B cell (primary cell): ENCODE data around the gene ANKRD52. TPM values are rescaled to one million over a fixed set of nuclear protein-coding genes. Genes with fewer than 3 reads are reported as not detected.

Source experiments
- ATAC-seq: fragments of 200-7000 bp; cut with Tn5 transposase; one replicate; pipeline ENCODE4 v1.10.0; 2021; ENCODE audit warnings: low read depth, mild to moderate bottlenecking, moderate number of reproducible peaks, moderate library complexity
- CTCF ChIA-PET: fragments of 350-600 bp; sonication (Branson Sonifier 250); formaldehyde crosslinking; loops from one replicate; lab custom pipeline; 2021; ENCODE audit warnings: antibody characterized with exemption, inconsistent platforms; lab: Charles Lee
- POLR2A ChIA-PET: fragments of 350-600 bp; sonication (Branson Sonifier 250); formaldehyde crosslinking; loops from one replicate; lab custom pipeline; 2021; ENCODE audit warnings: antibody characterized with exemption; lab: Charles Lee
- DNase-seq: peaks from one replicate; pipeline ENCODE4 v3.0.0; 2013
- H2AFZ ChIP-seq: 2 replicates; pipeline ENCODE4 v1.6.1; 2012; ENCODE audit warnings: mild to moderate bottlenecking, low read depth, low read length; ENCODE audit not compliant: insufficient read depth, poor library complexity, severe bottlenecking
- H3K27ac ChIP-seq, 2 donors: 1 replicate in 1 of 2; 2 replicates in 1 of 2; pipeline ENCODE4 v1.5.1; 2012 to 2013; ENCODE audit warnings: low read length in 2 of 2, mild to moderate bottlenecking in 2 of 2, moderate library complexity in 1 of 2
- H3K27me3 ChIP-seq, 4 experiments: fragments of 200-600 bp in 1 of 4; sonication (generic) in 1 of 4; replicated peaks in 1 of 4; 1 replicate in 2 of 4; 2 replicates in 2 of 4; pipeline versions ENCODE4 v1.6.1 to v1.7.0; 2013 to 2016; ENCODE audit warnings: low read length in 3 of 4, mild to moderate bottlenecking in 2 of 4, mixed read lengths in 1 of 4, moderate library complexity in 1 of 4; ENCODE audit not compliant: insufficient read depth in 4 of 4, control insufficient read depth in 3 of 4; ENCODE audit errors: control extremely low read depth in 1 of 4
- H3K36me3 ChIP-seq, 2 experiments: replicated peaks in 1 of 2; 1 replicate in 1 of 2; 2 replicates in 1 of 2; pipeline versions ENCODE4 v1.6.1 to v1.7.1; 2013; ENCODE audit warnings: low read length in 1 of 2; ENCODE audit not compliant: insufficient read depth in 2 of 2, control insufficient read depth in 1 of 2; ENCODE audit errors: control extremely low read depth in 1 of 2, extremely low read depth in 1 of 2
- H3K4me1 ChIP-seq, 2 donors: fragments of 200-600 bp in 1 of 2; sonication (generic) in 1 of 2; 1 replicate in 1 of 2; 2 replicates in 1 of 2; pipeline versions ENCODE4 v1.5.1 to v1.6.1; 2013 to 2017; ENCODE audit warnings: low read length in 2 of 2; ENCODE audit not compliant: control insufficient read depth in 2 of 2, insufficient read depth in 2 of 2
- H3K4me2 ChIP-seq: replicated peaks from 2 replicates; pipeline ENCODE3; 2012; ENCODE audit warnings: mild to moderate bottlenecking, low read depth, low read length; ENCODE audit not compliant: poor library complexity, severe bottlenecking
- H3K4me3 ChIP-seq, 5 experiments: fragments of 200-600 bp in 1 of 5; sonication (generic) in 1 of 5; 1 replicate in 3 of 5; 2 replicates in 2 of 5; pipeline versions ENCODE4 v1.5.1 to v1.7.0; 2011 to 2016; ENCODE audit warnings: low read length in 4 of 5, mild to moderate bottlenecking in 4 of 5, low read depth in 2 of 5, control low read depth in 1 of 5, moderate library complexity in 1 of 5; ENCODE audit not compliant: insufficient read depth in 1 of 5; ENCODE audit errors: control extremely low read depth in 1 of 5, extremely low read depth in 1 of 5
- H3K79me2 ChIP-seq: fragments of 200-600 bp; sonication (generic); one replicate; pipeline ENCODE4 v1.6.0; 2016; ENCODE audit warnings: low read length; ENCODE audit not compliant: control insufficient read depth, insufficient read depth
- H3K9ac ChIP-seq: fragments of 200-600 bp; sonication (generic); 2 replicates; pipeline ENCODE4 v1.6.1; 2017; ENCODE audit warnings: mild to moderate bottlenecking, low read length, moderate library complexity
- H3K9me3 ChIP-seq, 3 donors: one replicate each; pipeline versions ENCODE4 v1.6.1 to v1.7.1; 2013; ENCODE audit warnings: low read length in 2 of 3; ENCODE audit not compliant: control insufficient read depth in 2 of 3, insufficient read depth in 1 of 3; ENCODE audit errors: control extremely low read depth in 1 of 3
- H4K20me1 ChIP-seq: 2 replicates; pipeline ENCODE4 v1.6.0; 2012; ENCODE audit warnings: mild to moderate bottlenecking, low read length; ENCODE audit not compliant: insufficient read depth, control insufficient read depth, poor library complexity, severe bottlenecking
- H3K27ac Mint-ChIP-seq: one replicate; pipeline ENCODE4 v1.8.0; 2021; ENCODE audit warnings: mixed read lengths
- H3K27me3 Mint-ChIP-seq: one replicate; pipeline ENCODE4 v1.8.0; 2021; ENCODE audit warnings: mixed read lengths
- H3K4me1 Mint-ChIP-seq: one replicate; pipeline ENCODE4 v1.8.0; 2021; ENCODE audit warnings: mixed read lengths
- H3K4me3 Mint-ChIP-seq: one replicate; pipeline ENCODE4 v1.8.0; 2021; ENCODE audit warnings: mixed read lengths
- H3K9me3 Mint-ChIP-seq: one replicate; pipeline ENCODE4 v1.8.0; 2022; ENCODE audit warnings: mixed read lengths; ENCODE audit not compliant: insufficient read depth
- CTCF ChIP-seq: fragments of 200-600 bp; IDR thresholded peaks from one replicate; pipeline ENCODE4 v1.8.0; 2022; ENCODE audit warnings: antibody characterized with exemption, mild to moderate bottlenecking
- EZH2 ChIP-seq: IDR thresholded peaks from 2 replicates; pipeline ENCODE4 v1.6.1; 2012; ENCODE audit warnings: borderline replicate concordance, low read depth, mild to moderate bottlenecking, moderate library complexity, low read length; ENCODE audit not compliant: insufficient read depth, poor library complexity, severe bottlenecking
- WGBS: methylation state at CpG from one replicate; pipeline ENCODE4 v1.1.5; 2013; ENCODE audit warnings: missing lambda C conversion rate; ENCODE audit not compliant: insufficient coverage; 5-methylcytosine and 5-hydroxymethylcytosine counted together
- intact Hi-C: fragments of 100-400 bp; cut with micrococcal nuclease; formaldehyde crosslinking; loops from one replicate; pipeline ENCODE4 v1.10.0; 2022
- polyA plus RNA-seq: library from polyadenylated mRNA; depleted of rRNA; stranded (reverse); fragments of >200 nt; gene quantifications from 2 replicates; pipeline ENCODE4 v1.2.3, GENCODE V29; 2012
- total RNA-seq, 2 donors: library from RNA; stranded (reverse); fragments of 120-200 nt in 1 of 2; gene quantifications; 1 replicate in 1 of 2; 2 replicates in 1 of 2; pipeline versions ENCODE4 v1.2.3 to v1.2.4, GENCODE V29; 2013 to 2022

The ANKRD52 gene
- total and polyA plus RNA-seq, 2 donors (not counting 1 experiment from before 2014, with no cell fraction given): 17.9 to 46.5 TPM

- CTCF ChIA-PET: interaction anchor here (1.3 to 2.0 kb wide), 2 partner anchors 10 to 59 kb away, joined by 3 to 5 read pairs; partner anchors contain the start of genes ANKRD52 and SMARCC2
- H3K27ac Mint-ChIP-seq: no peak overlapping the region
These were observed 9.5 kb downstream of the ANKRD52 start for GRCh38 chr12:56248711-56249110.

DNA sequence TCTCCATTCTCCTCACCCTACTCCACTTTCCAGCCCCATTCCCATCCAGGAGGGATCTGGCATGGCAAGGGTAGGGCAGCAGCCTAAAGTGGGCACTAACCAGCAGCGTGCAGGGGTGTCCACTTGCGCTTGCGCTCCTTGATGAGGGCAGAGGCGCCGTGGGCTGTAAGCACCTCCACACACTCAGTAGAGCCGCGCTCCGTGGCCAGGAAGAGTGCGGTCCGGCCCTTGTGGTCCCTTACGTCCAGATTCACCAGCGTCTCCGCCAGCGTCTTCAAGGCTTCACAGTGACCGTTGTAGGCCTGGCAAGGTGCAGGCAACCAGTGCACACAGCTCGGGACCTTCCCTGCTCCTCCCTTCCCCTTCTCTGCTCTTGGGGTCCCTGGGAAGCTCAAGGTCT is 10.3 kb downstream of the ANKRD52 start:
- Histone ChIP-seq H3K36me3 (peaks cover under 1 to 82% of the 10 kb centered on the region in 2 experiments), H2AFZ (no peak overlapping the region), H3K9me3 (no peaks in the 10 kb centered on the region), H3K27me3 (no peaks in the 10 kb centered on the region), H4K20me1 (no peaks in the 10 kb centered on the region), H3K27ac (no peak overlapping the region), H3K79me2 (no peaks in the 10 kb centered on the region), H3K4me3 (no peak overlapping the region), H3K4me1 (no peaks in the 10 kb centered on the region), H3K4me2 (no peak overlapping the region), H3K9ac (no peak overlapping the region)
- Mint-ChIP-seq H3K4me3 (no peak overlapping the region), H3K27ac (no peak overlapping the region), H3K9me3 (no peaks in the 10 kb centered on the region), H3K4me1 (no peaks in the 10 kb centered on the region), H3K27me3 (no peaks in the 10 kb centered on the region)
- ATAC-seq (no peak), DNase-seq (no peak)
- CTCF ChIA-PET: interaction anchor here (1.0 to 2.0 kb wide), 3 partner anchors 10 to 58 kb away, joined by 3 to 5 read pairs (median 3); partner anchors contain the start of genes ANKRD52, SLC39A5 and SMARCC2
- POLR2A ChIA-PET: interaction anchor here (0.7 kb wide), 1 partner anchor 58 kb away, joined by 8 read pairs; no protein-coding TSS in a partner anchor
- TF ChIP-seq CTCF: no peak
- no peak for TF ChIP-seq EZH2
- intact Hi-C loops: no loop called here
- 99% methylated on average over 16 of the region's 16 CpGs for WGBS

More at GRCh38 chr12:56248711-56249110, 9.5 kb downstream of the ANKRD52 start:
- H4K20me1 ChIP-seq: no peaks in the 10 kb centered on the region
- 98% methylated on average over 8 of the region's 8 CpGs for WGBS
- no peaks in the 10 kb centered on the region for H3K27me3 Mint-ChIP-seq
- no peak overlapping the region for H3K4me3 ChIP-seq
- DNase-seq (no peak), ATAC-seq (no peak)
- H3K9me3 Mint-ChIP-seq: no peaks in the 10 kb centered on the region
- no peaks in the 10 kb centered on the region for H3K4me1 ChIP-seq
- no peak overlapping the region for H3K27ac ChIP-seq
- H3K9me3 ChIP-seq: no peaks in the 10 kb centered on the region
- no peaks in the 10 kb centered on the region for H3K27me3 ChIP-seq
- no peaks in the 10 kb centered on the region for H3K4me1 Mint-ChIP-seq
- H3K79me2 ChIP-seq: peaks cover under 1% of the 10 kb centered on the region
- H3K9ac ChIP-seq: no peak overlapping the region
- H3K4me2 ChIP-seq: no peak overlapping the region
- no peak overlapping the region for H2AFZ ChIP-seq
- H3K4me3 Mint-ChIP-seq: no peak overlapping the region
- intact Hi-C loops: no loop called here
- peaks cover 2 to 82% of the 10 kb centered on the region in 2 experiments for H3K36me3 ChIP-seq
- no peak for TF ChIP-seq CTCF
- TF ChIP-seq EZH2: no peak
- POLR2A ChIA-PET: no interaction called here
